Mononuclear cell (primary cell): ENCODE measurements around the gene CD4. TPM values are rescaled to one million over a fixed set of nuclear protein-coding genes. Genes with fewer than 3 reads are reported as not detected.
"Not testable (repeated sequence)": the region's sequence is repeated elsewhere in the genome, so short reads cannot be mapped to it uniquely, and the experiment has no call there.

ENCODE experiments used
- H3K27me3 ChIP-seq: 2 replicates; pipeline ENCODE4 v1.6.0; 2011; ENCODE audit warnings: low read length, control low read depth; ENCODE audit not compliant: insufficient read depth
- H3K4me1 ChIP-seq: 2 replicates; pipeline ENCODE4 v1.5.1; 2011; ENCODE audit warnings: mild to moderate bottlenecking, low read length, control low read depth; ENCODE audit not compliant: insufficient read depth
- H3K4me3 ChIP-seq: 2 replicates; pipeline ENCODE4 v1.5.1; 2011; ENCODE audit warnings: mild to moderate bottlenecking, low read length, moderate library complexity
- H3K9me3 ChIP-seq: 2 replicates; pipeline ENCODE4 v1.5.1; 2011; ENCODE audit warnings: low read depth, mild to moderate bottlenecking, control low read depth, low read length
- total RNA-seq: library from RNA; depleted of rRNA; stranded (reverse); fragments of >200 nt; gene quantifications from one replicate; pipeline ENCODE4 v1.2.3, GENCODE V29; 2012

Gene CD4
- 94.3 TPM for total RNA-seq

DNA sequence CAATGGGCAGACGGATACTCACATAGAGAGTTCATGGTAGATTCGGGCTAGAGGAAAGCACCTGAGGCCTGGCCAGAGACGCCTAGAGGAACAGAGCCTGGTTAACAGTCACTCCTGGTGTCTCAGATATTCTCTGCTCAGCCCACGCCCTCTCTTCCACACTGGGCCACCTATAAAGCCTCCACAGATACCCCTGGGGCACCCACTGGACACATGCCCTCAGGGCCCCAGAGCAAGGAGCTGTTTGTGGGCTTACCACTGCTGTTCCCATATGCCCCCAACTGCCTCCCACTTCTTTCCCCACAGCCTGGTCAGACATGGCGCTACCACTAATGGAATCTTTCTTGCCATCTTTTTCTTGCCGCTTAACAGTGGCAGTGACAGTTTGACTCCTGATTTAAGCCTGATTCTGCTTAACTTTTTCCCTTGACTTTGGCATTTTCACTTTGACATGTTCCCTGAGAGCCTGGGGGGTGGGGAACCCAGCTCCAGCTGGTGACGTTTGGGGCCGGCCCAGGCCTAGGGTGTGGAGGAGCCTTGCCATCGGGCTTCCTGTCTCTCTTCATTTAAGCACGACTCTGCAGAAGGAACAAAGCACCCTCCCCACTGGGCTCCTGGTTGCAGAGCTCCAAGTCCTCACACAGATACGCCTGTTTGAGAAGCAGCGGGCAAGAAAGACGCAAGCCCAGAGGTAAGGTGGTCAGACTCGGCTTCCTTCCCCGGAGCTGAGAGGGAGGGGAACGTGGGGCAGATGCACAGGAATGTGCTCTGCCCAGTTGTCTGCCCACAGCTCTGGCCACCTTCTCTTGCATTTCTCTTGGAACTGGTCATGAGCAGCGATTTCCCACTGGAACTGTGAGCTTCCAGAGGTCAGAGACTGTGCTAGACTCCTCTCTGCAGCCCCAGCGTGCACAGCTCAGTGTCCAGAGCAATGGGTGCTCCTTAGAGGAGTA is at the start of gene CD4:
Gene CD4 (plus strand): TSS at position 557 of the 953 bp plus-strand sequence. CDS start 10,611 bp downstream, outside the sequence.
- peak within 1 kb of the TSS; percentile 63 for H3K4me3 ChIP-seq
- no peaks in the 10 kb centered on the region for H3K27me3 ChIP-seq
- peaks cover 80% of the 10 kb centered on the region for H3K4me1 ChIP-seq
- H3K9me3 ChIP-seq = no peaks in the 10 kb centered on the region

DNA sequence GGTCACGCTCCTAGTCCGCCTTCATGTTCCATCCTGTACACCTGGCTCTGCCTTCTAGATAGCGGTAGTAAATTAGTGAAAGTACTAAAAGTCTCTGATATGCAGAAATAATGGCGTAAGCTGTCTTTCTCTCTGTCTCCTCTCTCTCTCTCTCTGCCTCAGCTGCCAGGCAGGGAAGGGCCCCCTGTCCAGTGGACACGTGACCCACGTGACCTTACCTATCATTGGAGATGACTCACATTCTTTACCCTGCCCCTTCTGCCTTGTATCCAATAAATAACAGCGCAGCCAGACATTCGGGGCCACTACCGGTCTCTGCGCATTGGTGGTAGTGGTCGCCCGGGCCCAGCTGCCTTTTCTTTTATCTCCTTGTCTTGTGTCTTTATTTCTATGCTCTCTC is 47.2 kb upstream of the CD4 start:
- H3K9me3 ChIP-seq, H3K27me3 ChIP-seq, H3K4me3 ChIP-seq: not testable (repeated sequence)
- peaks cover 22% of the 10 kb centered on the region for H3K4me1 ChIP-seq

DNA sequence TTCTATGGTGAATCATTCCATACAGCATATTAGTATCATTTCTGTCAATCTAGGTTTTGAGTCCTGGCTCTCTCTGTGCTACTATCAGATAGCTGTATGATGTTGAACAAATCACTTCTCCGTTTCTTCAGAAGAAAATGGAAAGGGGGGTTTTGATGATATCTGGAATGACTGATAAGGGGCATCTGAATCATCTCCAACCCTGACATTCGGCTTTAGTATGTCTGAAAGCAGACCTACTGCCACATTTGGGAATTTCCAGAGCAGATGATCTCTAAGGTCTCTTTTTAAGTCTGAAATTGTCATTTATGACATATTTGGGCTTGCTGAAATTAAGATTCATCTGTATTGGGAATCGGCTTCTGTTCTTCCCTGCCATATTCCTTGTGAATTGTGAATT is 46.5 kb upstream of the CD4 start:
- Histone ChIP-seq H3K9me3 (no peaks in the 10 kb centered on the region), H3K4me3 (no peak overlapping the region), H3K27me3 (no peaks in the 10 kb centered on the region), H3K4me1 (peaks cover 22% of the 10 kb centered on the region)

GRCh38 chr12:6743300-6743699 is 46.0 kb upstream of the CD4 start:
- H3K27me3 ChIP-seq, H3K9me3 ChIP-seq, H3K4me3 ChIP-seq: not testable (repeated sequence)
- peaks cover 22% of the 10 kb centered on the region for H3K4me1 ChIP-seq

GRCh38 chr12:6745741-6746525 is 43.4 kb upstream of the CD4 start:
- H3K4me3 ChIP-seq = no peak overlapping the region
- H3K27me3 ChIP-seq = no peaks in the 10 kb centered on the region
- H3K4me1 ChIP-seq = peaks cover 22% of the 10 kb centered on the region
- no peaks in the 10 kb centered on the region for H3K9me3 ChIP-seq

GRCh38 chr12:6747216-6747615 is 42.1 kb upstream of the CD4 start:
- H3K4me1 ChIP-seq = peaks cover 27% of the 10 kb centered on the region
- H3K9me3 ChIP-seq = no peaks in the 10 kb centered on the region
- H3K4me3 ChIP-seq = no peak overlapping the region
- no peaks in the 10 kb centered on the region for H3K27me3 ChIP-seq

- H3K27me3 ChIP-seq = no peaks in the 10 kb centered on the region
- H3K4me1 ChIP-seq = peaks cover 33% of the 10 kb centered on the region
- H3K9me3 ChIP-seq = no peaks in the 10 kb centered on the region
- no peak overlapping the region for H3K4me3 ChIP-seq
Observed at GRCh38 chr12:6748761-6749160, 40.6 kb upstream of the CD4 start.

- no peak overlapping the region for H3K4me3 ChIP-seq
- peaks cover 29% of the 10 kb centered on the region for H3K4me1 ChIP-seq
- H3K27me3 ChIP-seq = no peaks in the 10 kb centered on the region
- no peaks in the 10 kb centered on the region for H3K9me3 ChIP-seq
Observed at GRCh38 chr12:6750506-6750905, 38.8 kb upstream of the CD4 start.

- H3K4me3 ChIP-seq = no peak overlapping the region
- H3K27me3 ChIP-seq = no peaks in the 10 kb centered on the region
- H3K4me1 ChIP-seq = peaks cover 18% of the 10 kb centered on the region
- H3K9me3 ChIP-seq = no peaks in the 10 kb centered on the region
Observed at GRCh38 chr12:6751767-6752166, 37.6 kb upstream of the CD4 start.

GRCh38 chr12:6752167-6752920 is 37.0 kb upstream of the CD4 start:
- Histone ChIP-seq H3K9me3 (no peaks in the 10 kb centered on the region), H3K4me1 (peaks cover 18% of the 10 kb centered on the region), H3K4me3 (peak overlapping the region; percentile 86), H3K27me3 (no peaks in the 10 kb centered on the region)

DNA sequence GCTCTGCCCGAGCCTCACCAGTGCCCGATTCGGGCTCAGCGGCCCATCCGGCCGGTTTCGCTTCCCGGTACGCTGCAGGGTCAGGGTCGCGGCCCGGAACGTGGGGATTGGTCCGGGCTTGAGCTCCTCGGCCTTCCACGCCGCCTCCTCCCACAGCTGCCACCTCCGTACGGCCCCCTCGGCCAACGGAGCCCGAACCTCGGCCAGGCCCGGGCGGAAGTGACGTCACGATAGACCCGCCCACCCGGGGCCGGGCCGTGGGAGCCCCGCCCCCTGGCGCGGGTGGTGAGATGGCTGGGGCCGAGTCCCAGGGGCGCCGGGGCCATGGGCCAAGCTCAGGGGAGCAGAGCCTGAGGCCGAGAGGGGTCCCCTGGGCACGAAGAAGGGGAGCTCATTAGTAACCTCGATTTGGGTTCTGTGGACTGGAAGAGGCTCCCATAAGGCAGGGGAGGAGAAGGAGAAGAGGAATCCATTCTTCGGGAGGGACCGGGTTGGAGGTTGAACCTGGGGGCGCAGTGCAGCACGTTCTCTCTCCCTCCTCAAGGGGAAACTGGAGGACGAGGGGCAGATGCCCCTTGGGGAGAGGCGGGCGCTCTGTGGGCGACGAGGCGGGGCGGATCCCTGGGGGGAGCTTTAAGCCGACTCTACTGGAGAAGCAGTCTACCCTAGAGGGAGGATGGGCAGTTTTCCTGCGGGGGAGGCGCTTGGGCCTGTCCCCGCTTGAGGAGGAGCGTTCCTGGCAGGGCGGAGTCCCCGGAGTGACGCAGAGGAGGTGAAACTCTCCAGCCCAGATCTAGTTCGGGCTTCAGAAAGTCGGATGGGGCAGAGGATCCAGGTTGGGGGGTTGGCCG is 36.2 kb upstream of the CD4 start, which contains the start of gene MLF2:
Gene MLF2 (minus strand): TSS at position 221 of the 851 bp plus-strand sequence. CDS start 807 bp downstream, outside the sequence.
- H3K27me3 ChIP-seq = no peaks in the 10 kb centered on the region
- H3K4me1 ChIP-seq = peaks cover 18% of the 10 kb centered on the region
- no peaks in the 10 kb centered on the region for H3K9me3 ChIP-seq
- H3K4me3 ChIP-seq = peak within 1 kb of the TSS; percentile 86

DNA sequence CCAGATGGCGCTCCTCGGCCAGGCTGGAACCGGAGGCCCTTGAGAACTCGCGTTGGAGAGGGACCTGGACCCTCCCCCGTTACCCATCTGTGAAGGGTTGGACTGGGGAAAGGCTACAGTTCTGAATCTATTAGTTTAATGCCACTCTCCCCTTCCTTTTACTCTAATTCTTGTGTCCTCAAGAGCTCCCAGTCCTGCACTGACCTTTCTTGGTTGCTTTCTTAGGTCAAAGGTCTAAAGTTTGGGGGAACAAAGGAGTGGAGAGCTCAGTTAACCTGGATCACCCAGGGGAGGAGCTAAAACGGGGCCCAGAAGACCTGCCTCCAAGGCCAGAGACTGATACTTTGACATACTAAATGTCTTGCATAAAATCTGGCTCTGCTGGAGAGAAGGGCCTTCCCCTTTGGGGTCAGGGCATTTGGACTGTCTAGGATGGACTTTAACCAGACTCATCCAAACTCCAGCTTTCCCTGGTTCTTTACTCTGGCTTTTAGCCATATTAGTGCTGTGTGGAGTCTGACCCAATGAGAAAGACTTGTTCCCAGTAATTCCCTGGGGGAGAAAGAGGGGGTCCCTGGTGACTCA is 35.5 kb upstream of the CD4 start:
- Histone ChIP-seq H3K9me3 (no peaks in the 10 kb centered on the region), H3K4me1 (peaks cover 18% of the 10 kb centered on the region), H3K4me3 (no peak overlapping the region), H3K27me3 (no peaks in the 10 kb centered on the region)

- Histone ChIP-seq H3K9me3 (no peaks in the 10 kb centered on the region), H3K4me3 (no peak overlapping the region), H3K27me3 (no peaks in the 10 kb centered on the region), H3K4me1 (peaks cover 18% of the 10 kb centered on the region)
Observed at GRCh38 chr12:6754411-6754810, 34.9 kb upstream of the CD4 start.
